Lower lobe of right lung (tissue), 2 donors: ENCODE results near the gene VPS45. TPM values are rescaled to one million over a fixed set of nuclear protein-coding genes. Genes with fewer than 3 reads are reported as not detected.

ENCODE experiments used
- ATAC-seq, 2 donors: fragments of 200-7000 bp; cut with Tn5 transposase; one replicate each; pipeline ENCODE4 v1.9.1; 2020 to 2022; ENCODE audit warnings: mild to moderate bottlenecking in 2 of 2, moderate library complexity in 2 of 2
- DNase-seq: peaks from one replicate; pipeline ENCODE4 v3.0.0-alpha.2; 2020
- H3K27ac ChIP-seq: fragments of 200-600 bp; one replicate; pipeline ENCODE4 v1.8.0; 2022
- H3K27me3 ChIP-seq: fragments of 200-600 bp; one replicate; pipeline ENCODE4 v1.8.0; 2022; ENCODE audit warnings: low read depth
- H3K36me3 ChIP-seq: fragments of 200-600 bp; one replicate; pipeline ENCODE4 v1.8.0; 2022; ENCODE audit warnings: mild to moderate bottlenecking
- H3K4me1 ChIP-seq: fragments of 200-600 bp; one replicate; pipeline ENCODE4 v1.8.0; 2022
- H3K4me3 ChIP-seq: fragments of 200-600 bp; one replicate; pipeline ENCODE4 v1.8.0; 2022; ENCODE audit warnings: mild to moderate bottlenecking
- H3K9me3 ChIP-seq: fragments of 200-600 bp; one replicate; pipeline ENCODE4 v1.8.0; 2022
- intact Hi-C: fragments of 100-400 bp; cut with DNase I; formaldehyde crosslinking; loops from one replicate; pipeline ENCODE4 v1.11.0; 2022
- total RNA-seq: library from RNA; stranded (reverse); fragmentation: NEBNext Ultra II Directional; extraction: Animal tissue kit (Norgen Biotek cat#: 25700); gene quantifications from one replicate; pipeline ENCODE4 v1.2.1, GENCODE V29; 2021
- TF ChIP-seq, protein P1 (sequence below): fragments of 200-600 bp; IDR thresholded peaks from one replicate; pipeline ENCODE4 v1.8.0; 2022; ENCODE audit warnings: antibody characterized with exemption, mild to moderate bottlenecking
- donor health status: DM: no; HTN: yes; CAD: no; lungs with severe emphysema.

VPS45 gene
- total RNA-seq, 1 donor from 2014 or later: 36.1 TPM

DNA sequence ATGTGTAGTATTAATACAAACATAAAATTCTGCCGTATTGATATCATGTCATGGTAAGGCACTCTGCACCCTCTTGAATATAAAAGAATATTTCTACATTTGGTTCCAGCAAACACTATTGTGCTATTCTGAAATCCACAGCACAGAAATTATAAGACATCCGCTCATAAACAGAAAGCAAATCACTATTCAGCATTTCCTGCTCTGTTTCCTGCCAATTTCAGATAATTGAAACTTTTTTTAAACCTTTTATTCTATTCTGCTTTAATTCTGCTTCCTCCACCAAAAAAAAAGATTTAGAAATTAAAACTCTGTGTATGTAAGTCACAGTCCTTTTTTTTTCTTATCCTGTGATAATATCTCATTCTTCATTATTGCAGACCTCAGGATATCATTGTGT is 42.5 kb downstream of the VPS45 start:
- intact Hi-C loops: no loop called here
- Histone ChIP-seq H3K4me1 (peaks cover 11% of the 10 kb centered on the region), H3K27me3 (no peaks in the 10 kb centered on the region), H3K9me3 (peaks cover 6% of the 10 kb centered on the region), H3K4me3 (no peak overlapping the region), H3K36me3 (peaks cover 8% of the 10 kb centered on the region), H3K27ac (peak overlapping the region; percentile 14)
- DNase-seq (no peak), ATAC-seq (no peak)
- TF ChIP-seq, protein P1, sequence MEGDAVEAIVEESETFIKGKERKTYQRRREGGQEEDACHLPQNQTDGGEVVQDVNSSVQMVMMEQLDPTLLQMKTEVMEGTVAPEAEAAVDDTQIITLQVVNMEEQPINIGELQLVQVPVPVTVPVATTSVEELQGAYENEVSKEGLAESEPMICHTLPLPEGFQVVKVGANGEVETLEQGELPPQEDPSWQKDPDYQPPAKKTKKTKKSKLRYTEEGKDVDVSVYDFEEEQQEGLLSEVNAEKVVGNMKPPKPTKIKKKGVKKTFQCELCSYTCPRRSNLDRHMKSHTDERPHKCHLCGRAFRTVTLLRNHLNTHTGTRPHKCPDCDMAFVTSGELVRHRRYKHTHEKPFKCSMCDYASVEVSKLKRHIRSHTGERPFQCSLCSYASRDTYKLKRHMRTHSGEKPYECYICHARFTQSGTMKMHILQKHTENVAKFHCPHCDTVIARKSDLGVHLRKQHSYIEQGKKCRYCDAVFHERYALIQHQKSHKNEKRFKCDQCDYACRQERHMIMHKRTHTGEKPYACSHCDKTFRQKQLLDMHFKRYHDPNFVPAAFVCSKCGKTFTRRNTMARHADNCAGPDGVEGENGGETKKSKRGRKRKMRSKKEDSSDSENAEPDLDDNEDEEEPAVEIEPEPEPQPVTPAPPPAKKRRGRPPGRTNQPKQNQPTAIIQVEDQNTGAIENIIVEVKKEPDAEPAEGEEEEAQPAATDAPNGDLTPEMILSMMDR: no peak

DNA sequence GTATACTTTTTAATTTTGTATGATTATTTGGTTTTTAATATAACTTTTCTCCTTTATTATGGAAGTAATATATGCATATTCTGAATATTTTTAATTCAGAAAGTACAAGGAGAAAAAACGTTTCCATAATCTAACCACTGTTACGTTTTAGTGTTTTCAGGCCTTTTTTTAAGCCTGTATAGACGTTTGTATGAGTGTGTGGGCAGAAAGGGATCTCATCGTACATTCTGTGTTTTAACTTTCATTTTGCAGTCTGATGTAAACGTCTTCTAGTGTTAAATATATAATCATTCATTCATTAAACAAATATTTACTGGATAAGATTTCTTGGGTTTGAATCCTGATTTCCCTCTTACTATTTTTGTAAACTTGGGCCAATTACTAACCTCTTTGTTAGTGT is 44.1 kb downstream of the VPS45 start:
- ATAC-seq: no peak
- Histone ChIP-seq H3K27me3 (no peaks in the 10 kb centered on the region), H3K36me3 (peaks cover 8% of the 10 kb centered on the region), H3K27ac (no peak overlapping the region), H3K4me1 (peaks cover 11% of the 10 kb centered on the region), H3K9me3 (peaks cover 6% of the 10 kb centered on the region), H3K4me3 (no peak overlapping the region)
- TF ChIP-seq, protein P1: no peak
- intact Hi-C loops: no loop called here
- DNase-seq: no peak

- Histone ChIP-seq H3K4me1 (peaks cover 5% of the 10 kb centered on the region), H3K27ac (no peak overlapping the region), H3K9me3 (peaks cover 6% of the 10 kb centered on the region), H3K4me3 (no peak overlapping the region), H3K27me3 (no peaks in the 10 kb centered on the region), H3K36me3 (peaks cover 8% of the 10 kb centered on the region)
- intact Hi-C loops: no loop called here
- DNase-seq: no peak
- TF ChIP-seq, protein P1: no peak
- no peak for ATAC-seq
Observed at GRCh38 chr1:150115121-150115520, 47.5 kb downstream of the VPS45 start.

DNA sequence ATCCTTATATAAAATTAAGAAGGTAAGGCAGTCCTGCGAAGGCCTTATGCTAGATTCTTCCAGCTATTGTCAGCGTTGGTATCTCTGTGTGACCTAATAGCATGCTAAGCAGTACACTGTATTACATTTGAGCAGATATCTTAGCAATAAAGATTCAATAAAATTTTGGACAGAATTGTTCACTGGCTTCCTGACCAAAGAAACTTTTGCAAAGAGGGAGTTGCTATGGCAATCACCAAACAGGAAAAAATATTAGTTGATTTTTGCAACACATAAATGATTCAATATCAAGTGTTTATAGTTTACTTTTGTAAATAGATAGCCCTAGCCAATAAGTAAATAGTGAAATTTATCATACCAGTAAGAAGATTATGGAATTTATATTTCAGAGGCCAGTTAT is 51.1 kb downstream of the VPS45 start:
- TF ChIP-seq, protein P1: no peak
- no peaks in the 10 kb centered on the region for H3K36me3 ChIP-seq
- peaks cover 6% of the 10 kb centered on the region for H3K9me3 ChIP-seq
- no peak for DNase-seq
- no peaks in the 10 kb centered on the region for H3K4me1 ChIP-seq
- H3K27ac ChIP-seq: no peak overlapping the region
- no peak for ATAC-seq
- intact Hi-C loops: no loop called here
- H3K27me3 ChIP-seq: no peaks in the 10 kb centered on the region
- no peak overlapping the region for H3K4me3 ChIP-seq

DNA sequence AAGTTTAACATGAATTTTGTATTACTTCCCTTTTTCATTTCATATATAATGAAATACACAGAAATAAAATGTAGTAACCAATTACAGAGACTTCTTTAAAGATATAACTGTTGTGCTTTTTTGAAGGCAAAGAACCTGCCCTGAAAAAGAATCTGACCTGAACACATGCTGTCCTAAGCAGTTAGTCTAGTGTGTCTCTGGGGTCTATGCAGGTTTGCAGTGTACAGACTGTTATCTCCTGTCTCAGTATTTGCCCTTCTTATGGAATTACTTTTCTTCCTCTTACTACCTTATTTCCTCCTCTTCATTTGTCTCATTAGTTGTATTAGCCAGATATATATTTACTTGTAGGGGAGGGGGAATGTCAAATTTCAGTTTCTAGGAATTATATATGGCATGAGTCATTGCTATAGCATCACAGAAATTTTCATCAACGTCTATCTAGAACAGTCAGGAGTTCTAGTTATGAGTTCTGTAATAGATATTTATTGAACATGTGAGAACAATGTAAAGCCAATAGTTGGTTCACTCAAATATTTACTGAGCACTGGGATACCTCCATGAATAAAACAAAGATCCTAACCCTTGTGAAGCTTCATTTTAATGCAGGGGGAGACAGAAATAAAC is 53.8 kb downstream of the VPS45 start:
- intact Hi-C loops: no loop called here
- TF ChIP-seq, protein P1: no peak
- Histone ChIP-seq H3K27me3 (no peaks in the 10 kb centered on the region), H3K9me3 (no peaks in the 10 kb centered on the region), H3K27ac (no peak overlapping the region), H3K36me3 (no peaks in the 10 kb centered on the region), H3K4me1 (no peaks in the 10 kb centered on the region), H3K4me3 (no peak overlapping the region)
- DNase-seq (no peak), ATAC-seq (no peak)
